ENCODE results near the gene FNTB. TPM values are rescaled to one million over a fixed set of nuclear protein-coding genes. Genes with fewer than 3 reads are reported as not detected.

Gene FNTB
- total and polyA plus RNA-seq, 2 donors (not counting 3 experiments of a cell fraction or from before 2014, with no cell fraction given) = 21.0 to 21.6 TPM

- no peaks in the 10 kb centered on the region for H3K27me3 ChIP-seq (ENCODE audit: control insufficient read depth in 2 of 2, insufficient read depth in 2 of 2, low read length in 2 of 2)
- ChIA-PET CTCF (interaction anchor here (0.7 to 1.4 kb wide), 4 partner anchors 19 to 88 kb away, joined by 4 to 5 read pairs (median 4); partner anchors contain the start of gene FNTB), POLR2A (no interaction called here)
- H3K27ac ChIP-seq (ENCODE audit: insufficient read depth, low read depth, low read length) = peak overlapping the region; percentile 34
- peaks cover 14 to 27% of the 10 kb centered on the region in 2 experiments for H3K36me3 ChIP-seq (ENCODE audit: control insufficient read depth in 2 of 2, extremely low read depth in 1 of 2, insufficient read depth in 2 of 2, low read length in 2 of 2)
- peak; percentile 37 for TF ChIP-seq POLR2AphosphoS5 (IDR thresholded peaks at IDR 0.05; ENCODE audit: insufficient read depth, low read depth, low read length)
- TF ChIP-seq EZH2 (IDR thresholded peaks at IDR 0.05; ENCODE audit: borderline replicate concordance, low read depth, low read length, severe bottlenecking) = no peak
- DNase-seq (ENCODE audit: low read depth, low spot score) (peak; percentile 77), FAIRE-seq (peak; percentile 97)
- H3K4me3 ChIP-seq (replicated peaks in 1 of 3; ENCODE audit: insufficient read depth in 1 of 3, low read depth in 1 of 3, low read length in 3 of 3) = no peak overlapping the region
- H3K9ac ChIP-seq (replicated peaks; ENCODE audit: extremely low read depth, insufficient read depth, low read length) = no peak overlapping the region
- no peak overlapping the region for H2AFZ ChIP-seq (ENCODE audit: low read depth, low read length)
- peaks cover 3% of the 10 kb centered on the region for H3K79me2 ChIP-seq (ENCODE audit: control insufficient read depth, insufficient read depth, low read length)
- H3K9me1 ChIP-seq (replicated peaks; ENCODE audit: control insufficient read depth, extremely low read depth, insufficient read depth, low read length) = no peaks in the 10 kb centered on the region
- H3K4me1 ChIP-seq (ENCODE audit: control insufficient read depth, extremely low read depth, insufficient read depth, low read length) = peaks cover 25% of the 10 kb centered on the region
- BruUV-seq (replicated peaks) = no TSS peak
- peak overlapping the region; percentile 60 for H3K4me2 ChIP-seq (ENCODE audit: insufficient read depth, low read length)
- intact Hi-C loops (cut with micrococcal nuclease) = loop anchor here (2.0 kb wide), 1 partner anchor 28 kb away; the partner anchor contains the start of gene MAX
- H3K9me3 ChIP-seq (replicated peaks; ENCODE audit: control insufficient read depth, insufficient read depth, low read length) = no peaks in the 10 kb centered on the region
- no peaks in the 10 kb centered on the region for H4K20me1 ChIP-seq (replicated peaks; ENCODE audit: control insufficient read depth, extremely low read depth, insufficient read depth, low read length)
- dilution Hi-C loops (cut with MboI; ENCODE audit: extremely low pct_ligation_motif_present, low sequenced_read_pairs) = no loop called here
Observed at GRCh38 chr14:65074449-65075150, 87.9 kb downstream of the FNTB start.

- intact Hi-C loops (cut with micrococcal nuclease) = loop anchor here (2.0 kb wide), 1 partner anchor 27 kb away; the partner anchor contains the start of gene MAX
- FAIRE-seq (no peak), DNase-seq (ENCODE audit: low read depth, low spot score) (no peak)
- TSS peak; percentile 21 for BruUV-seq (replicated peaks)
- Histone ChIP-seq H3K9me3 (replicated peaks; ENCODE audit: control insufficient read depth, insufficient read depth, low read length) (no peaks in the 10 kb centered on the region), H3K79me2 (ENCODE audit: control insufficient read depth, insufficient read depth, low read length) (peaks cover 5% of the 10 kb centered on the region), H3K4me3 (replicated peaks in 1 of 3; ENCODE audit: insufficient read depth in 1 of 3, low read depth in 1 of 3, low read length in 3 of 3) (no peak overlapping the region), H4K20me1 (replicated peaks; ENCODE audit: control insufficient read depth, extremely low read depth, insufficient read depth, low read length) (no peaks in the 10 kb centered on the region), H3K4me1 (ENCODE audit: control insufficient read depth, extremely low read depth, insufficient read depth, low read length) (peaks cover 29% of the 10 kb centered on the region), H3K4me2 (ENCODE audit: insufficient read depth, low read length) (no peak overlapping the region), H2AFZ (ENCODE audit: low read depth, low read length) (no peak overlapping the region), H3K9me1 (replicated peaks; ENCODE audit: control insufficient read depth, extremely low read depth, insufficient read depth, low read length) (no peaks in the 10 kb centered on the region), H3K27ac (ENCODE audit: insufficient read depth, low read depth, low read length) (no peak overlapping the region), H3K27me3 (ENCODE audit: control insufficient read depth in 2 of 2, insufficient read depth in 2 of 2, low read length in 2 of 2) (no peaks in the 10 kb centered on the region), H3K36me3 (ENCODE audit: control insufficient read depth in 2 of 2, extremely low read depth in 1 of 2, insufficient read depth in 2 of 2, low read length in 2 of 2) (peaks cover 14 to 24% of the 10 kb centered on the region in 2 experiments), H3K9ac (replicated peaks; ENCODE audit: extremely low read depth, insufficient read depth, low read length) (no peak overlapping the region)
- POLR2A ChIA-PET = interaction anchor here (0.6 kb wide), 2 partner anchors 9 to 40 kb away, joined by 3 read pairs; no protein-coding TSS in a partner anchor
- TF ChIP-seq JUN (IDR thresholded peaks at IDR 0.05; ENCODE audit: borderline replicate concordance, insufficient read depth, insufficient read length, low read depth) (no peak), MYC (IDR thresholded peaks at IDR 0.05; ENCODE audit: low read depth, low read length) (no peak), POLR2A (IDR thresholded peaks at IDR 0.05; ENCODE audit: low read depth, low read length) (no peak), FOS (IDR thresholded peaks at IDR 0.05; ENCODE audit: borderline replicate concordance, insufficient read depth, low read length) (no peak), POLR2AphosphoS5 (IDR thresholded peaks at IDR 0.05; ENCODE audit: insufficient read depth, low read depth, low read length) (no peak), EZH2 (IDR thresholded peaks at IDR 0.05; ENCODE audit: borderline replicate concordance, low read depth, low read length, severe bottlenecking) (no peak), MAX (IDR thresholded peaks at IDR 0.05; ENCODE audit: insufficient read depth, insufficient read length) (no peak), GATA2 (IDR thresholded peaks at IDR 0.05; ENCODE audit: insufficient read depth, insufficient read length, low read depth, low read length) (no peak), CTCF (IDR thresholded peaks at IDR 0.05; ENCODE audit: extremely low read depth in 1 of 2, insufficient read depth in 1 of 2, low read depth in 1 of 2, low read length in 2 of 2) (no peak)
- dilution Hi-C loops (cut with MboI; ENCODE audit: extremely low pct_ligation_motif_present, low sequenced_read_pairs) = no loop called here
- CTCF ChIA-PET = no interaction called here
Observed at GRCh38 chr14:65075628-65076325, 89.1 kb downstream of the FNTB start.

All from endothelial cell of umbilical vein (primary cell).